ENCODE measurements around the gene LPP. TPM values are rescaled to one million over a fixed set of nuclear protein-coding genes. Genes with fewer than 3 reads are reported as not detected.

The LPP gene
- total RNA-seq, 1 donor from 2014 or later: 23.1 TPM

DNA sequence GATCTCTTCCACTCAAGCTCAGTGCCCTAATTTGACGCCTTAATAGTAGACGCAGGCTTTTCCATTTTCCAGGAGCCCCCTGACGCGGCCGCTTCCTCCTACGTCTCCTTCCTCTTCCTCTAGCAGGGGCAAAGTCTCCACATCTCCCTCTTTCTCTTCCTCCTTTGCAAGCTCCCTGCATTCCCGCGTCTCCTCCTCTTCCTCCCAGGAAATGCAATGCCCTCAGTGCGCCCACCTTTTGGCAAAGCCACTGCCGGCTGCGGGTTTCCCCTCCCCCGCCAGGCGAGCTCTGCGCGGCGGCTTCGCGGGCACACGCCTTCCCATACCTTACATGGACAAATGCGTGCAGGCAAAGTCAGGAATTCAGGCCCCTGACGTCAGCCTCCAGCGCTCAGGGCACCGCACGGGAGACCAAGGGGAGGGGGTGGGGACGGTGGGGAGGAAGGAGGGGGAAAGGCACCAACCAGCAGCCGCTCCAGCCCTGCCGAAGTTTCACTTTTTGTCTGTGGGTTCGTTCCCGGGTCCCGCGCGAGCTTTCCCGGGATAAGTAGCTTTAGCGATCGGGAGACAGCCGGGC lies 432 bp upstream of the LPP start:
- peak; percentile 67 for DNase-seq
- no peaks in the 10 kb centered on the region for H3K36me3 Mint-ChIP-seq (ENCODE audit: unreplicated experiment)
- H3K27ac Mint-ChIP-seq (ENCODE audit: unreplicated experiment): peak overlapping the region; percentile 46

DNA sequence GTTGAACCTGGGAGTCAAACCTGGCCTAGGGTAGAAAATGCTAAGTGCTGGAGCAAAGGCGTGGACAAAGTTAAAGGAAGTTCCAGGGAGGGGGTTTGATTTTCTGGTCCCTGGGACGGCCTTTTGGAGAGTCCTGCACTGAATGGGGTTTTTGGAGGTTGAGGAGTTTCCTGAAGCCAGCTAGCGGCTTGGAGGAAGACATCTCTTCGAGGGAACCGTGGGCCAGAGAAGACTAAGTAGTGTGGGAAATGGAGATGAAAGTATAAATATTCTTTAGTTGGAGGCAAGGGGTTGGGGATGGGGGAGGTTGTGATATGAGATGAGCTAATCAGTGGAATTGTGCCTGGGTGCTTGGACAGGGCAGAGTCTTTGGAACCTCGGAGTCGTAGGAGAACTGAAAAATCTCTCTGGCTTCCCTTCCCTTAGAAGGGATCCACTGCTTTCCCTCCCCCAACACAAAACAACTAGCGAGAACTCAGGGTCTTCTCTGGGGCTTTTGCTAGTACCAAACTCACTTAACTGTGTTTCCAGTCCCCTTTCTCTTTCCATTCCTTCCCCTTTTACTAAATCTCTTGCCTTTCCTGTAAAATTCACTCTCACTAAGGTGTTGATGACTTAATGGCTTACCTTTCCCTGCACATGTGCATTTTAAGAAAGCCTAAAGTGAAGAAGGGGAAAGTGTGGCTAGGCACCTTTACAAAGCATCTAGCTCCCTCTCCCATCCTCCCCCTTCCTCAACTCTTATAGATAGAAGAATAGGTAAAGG lies 1.0 kb downstream of the LPP start:
- Mint-ChIP-seq H3K4me1 (ENCODE audit: low read depth, unreplicated experiment) (no peaks in the 10 kb centered on the region), H3K4me3 (ENCODE audit: unreplicated experiment) (peak overlapping the region; percentile 81), H3K27me3 (ENCODE audit: unreplicated experiment) (no peaks in the 10 kb centered on the region), H3K27ac (ENCODE audit: unreplicated experiment) (no peak overlapping the region), H3K9me3 (ENCODE audit: unreplicated experiment) (no peaks in the 10 kb centered on the region), H3K36me3 (ENCODE audit: unreplicated experiment) (no peaks in the 10 kb centered on the region)
- DNase-seq: no peak
- TF ChIP-seq, protein P1, sequence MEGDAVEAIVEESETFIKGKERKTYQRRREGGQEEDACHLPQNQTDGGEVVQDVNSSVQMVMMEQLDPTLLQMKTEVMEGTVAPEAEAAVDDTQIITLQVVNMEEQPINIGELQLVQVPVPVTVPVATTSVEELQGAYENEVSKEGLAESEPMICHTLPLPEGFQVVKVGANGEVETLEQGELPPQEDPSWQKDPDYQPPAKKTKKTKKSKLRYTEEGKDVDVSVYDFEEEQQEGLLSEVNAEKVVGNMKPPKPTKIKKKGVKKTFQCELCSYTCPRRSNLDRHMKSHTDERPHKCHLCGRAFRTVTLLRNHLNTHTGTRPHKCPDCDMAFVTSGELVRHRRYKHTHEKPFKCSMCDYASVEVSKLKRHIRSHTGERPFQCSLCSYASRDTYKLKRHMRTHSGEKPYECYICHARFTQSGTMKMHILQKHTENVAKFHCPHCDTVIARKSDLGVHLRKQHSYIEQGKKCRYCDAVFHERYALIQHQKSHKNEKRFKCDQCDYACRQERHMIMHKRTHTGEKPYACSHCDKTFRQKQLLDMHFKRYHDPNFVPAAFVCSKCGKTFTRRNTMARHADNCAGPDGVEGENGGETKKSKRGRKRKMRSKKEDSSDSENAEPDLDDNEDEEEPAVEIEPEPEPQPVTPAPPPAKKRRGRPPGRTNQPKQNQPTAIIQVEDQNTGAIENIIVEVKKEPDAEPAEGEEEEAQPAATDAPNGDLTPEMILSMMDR (IDR thresholded peaks at IDR 0.05; ENCODE audit: partially characterized antibody, unreplicated experiment): no peak

More for the DNA sequence above, 432 bp upstream of the LPP start:
- H3K4me1 Mint-ChIP-seq (ENCODE audit: low read depth, unreplicated experiment): no peaks in the 10 kb centered on the region
- peak overlapping the region; percentile 97 for H3K4me3 Mint-ChIP-seq (ENCODE audit: unreplicated experiment)
- no peaks in the 10 kb centered on the region for H3K9me3 Mint-ChIP-seq (ENCODE audit: unreplicated experiment)
- TF ChIP-seq, protein P1 (IDR thresholded peaks at IDR 0.05; ENCODE audit: partially characterized antibody, unreplicated experiment): no peak
- H3K27me3 Mint-ChIP-seq (ENCODE audit: unreplicated experiment): no peaks in the 10 kb centered on the region

DNA sequence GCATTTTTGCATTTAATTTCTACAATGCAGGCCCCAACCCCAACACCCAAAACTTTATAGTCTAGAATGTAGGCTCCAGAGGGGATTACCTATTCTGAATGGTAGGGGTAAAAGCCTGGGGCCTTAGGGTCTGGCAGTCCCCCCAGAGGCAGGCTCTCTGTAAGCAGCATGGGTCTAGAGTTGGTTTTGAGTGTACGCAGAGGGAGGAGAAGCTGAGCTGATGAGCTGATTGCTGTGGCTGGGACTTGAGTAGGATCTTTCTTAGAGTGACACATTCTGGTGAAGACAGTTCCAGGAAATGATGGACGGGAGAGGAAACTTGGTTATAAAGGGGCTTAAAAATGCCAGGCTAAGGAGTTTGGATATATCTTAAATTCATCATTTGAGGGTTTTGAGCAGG lies 2.1 kb downstream of the LPP start:
- Mint-ChIP-seq H3K27ac (ENCODE audit: unreplicated experiment) (no peak overlapping the region), H3K27me3 (ENCODE audit: unreplicated experiment) (peaks cover 2% of the 10 kb centered on the region), H3K4me3 (ENCODE audit: unreplicated experiment) (no peak overlapping the region), H3K9me3 (ENCODE audit: unreplicated experiment) (peaks cover 1% of the 10 kb centered on the region), H3K36me3 (ENCODE audit: unreplicated experiment) (no peaks in the 10 kb centered on the region), H3K4me1 (ENCODE audit: low read depth, unreplicated experiment) (no peaks in the 10 kb centered on the region)
- TF ChIP-seq, protein P1 (IDR thresholded peaks at IDR 0.05; ENCODE audit: partially characterized antibody, unreplicated experiment): no peak
- DNase-seq: no peak

DNA sequence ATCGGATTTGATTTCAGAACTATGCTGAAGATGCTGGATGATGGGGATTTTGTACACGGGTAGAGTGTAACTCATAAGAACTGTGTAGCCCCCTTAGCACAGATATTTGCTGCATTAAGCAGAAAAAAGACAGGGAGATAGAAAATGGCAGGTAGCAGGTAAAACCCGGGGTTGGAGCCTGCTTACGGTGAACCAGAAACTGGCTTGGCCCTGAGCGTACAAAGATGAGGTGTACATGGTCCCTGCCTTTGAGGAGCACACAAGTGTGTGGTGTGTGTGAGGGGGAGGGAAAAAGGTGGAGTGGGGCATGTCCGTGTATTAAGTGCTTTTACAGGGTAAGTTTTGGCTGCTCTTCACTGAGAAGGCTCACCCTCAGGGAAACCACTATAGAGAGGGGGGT lies 3.5 kb downstream of the LPP start:
- DNase-seq: no peak
- Mint-ChIP-seq H3K4me3 (ENCODE audit: unreplicated experiment) (no peak overlapping the region), H3K36me3 (ENCODE audit: unreplicated experiment) (no peaks in the 10 kb centered on the region), H3K9me3 (ENCODE audit: unreplicated experiment) (peaks cover 1% of the 10 kb centered on the region), H3K27me3 (ENCODE audit: unreplicated experiment) (peaks cover 2% of the 10 kb centered on the region), H3K27ac (ENCODE audit: unreplicated experiment) (no peak overlapping the region), H3K4me1 (ENCODE audit: low read depth, unreplicated experiment) (no peaks in the 10 kb centered on the region)
- TF ChIP-seq, protein P1 (IDR thresholded peaks at IDR 0.05; ENCODE audit: partially characterized antibody, unreplicated experiment): no peak

DNA sequence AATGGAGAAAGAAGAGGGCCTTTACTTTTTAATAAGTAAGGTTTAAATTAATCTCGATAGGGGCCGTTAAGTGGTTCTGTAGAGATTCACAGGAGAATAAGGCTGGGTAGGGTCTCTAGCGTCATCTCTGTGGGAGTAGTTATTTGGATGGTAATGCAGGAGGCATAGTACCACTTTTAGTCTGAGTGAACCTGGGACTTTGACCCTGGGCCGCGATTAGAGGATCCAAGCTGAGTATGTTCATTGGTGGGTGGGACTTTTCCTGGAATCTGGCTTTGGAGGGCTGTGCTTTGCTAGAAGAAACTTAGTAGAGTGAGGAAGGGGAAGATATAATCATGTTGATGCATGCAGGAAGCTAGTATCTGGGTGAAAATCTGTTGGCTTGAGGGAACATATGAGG lies 4.0 kb downstream of the LPP start:
- no peaks in the 10 kb centered on the region for H3K36me3 Mint-ChIP-seq (ENCODE audit: unreplicated experiment)
- no peaks in the 10 kb centered on the region for H3K4me1 Mint-ChIP-seq (ENCODE audit: low read depth, unreplicated experiment)
- H3K27ac Mint-ChIP-seq (ENCODE audit: unreplicated experiment): no peak overlapping the region
- H3K9me3 Mint-ChIP-seq (ENCODE audit: unreplicated experiment): peaks cover 1% of the 10 kb centered on the region
- H3K4me3 Mint-ChIP-seq (ENCODE audit: unreplicated experiment): no peak overlapping the region
- peaks cover 2% of the 10 kb centered on the region for H3K27me3 Mint-ChIP-seq (ENCODE audit: unreplicated experiment)
- TF ChIP-seq, protein P1 (IDR thresholded peaks at IDR 0.05; ENCODE audit: partially characterized antibody, unreplicated experiment): no peak
- no peak for DNase-seq

All from glutamatergic neuron (in vitro differentiated cells).